T1000 (cell line): ENCODE measurements around the gene PSPN.

Experiments used
- DNase-seq: peaks from one replicate; lab custom pipeline; 2025; ENCODE audit warnings: mixed read lengths; lab: John Stamatoyannopoulos, UW

The PSPN gene

DNA sequence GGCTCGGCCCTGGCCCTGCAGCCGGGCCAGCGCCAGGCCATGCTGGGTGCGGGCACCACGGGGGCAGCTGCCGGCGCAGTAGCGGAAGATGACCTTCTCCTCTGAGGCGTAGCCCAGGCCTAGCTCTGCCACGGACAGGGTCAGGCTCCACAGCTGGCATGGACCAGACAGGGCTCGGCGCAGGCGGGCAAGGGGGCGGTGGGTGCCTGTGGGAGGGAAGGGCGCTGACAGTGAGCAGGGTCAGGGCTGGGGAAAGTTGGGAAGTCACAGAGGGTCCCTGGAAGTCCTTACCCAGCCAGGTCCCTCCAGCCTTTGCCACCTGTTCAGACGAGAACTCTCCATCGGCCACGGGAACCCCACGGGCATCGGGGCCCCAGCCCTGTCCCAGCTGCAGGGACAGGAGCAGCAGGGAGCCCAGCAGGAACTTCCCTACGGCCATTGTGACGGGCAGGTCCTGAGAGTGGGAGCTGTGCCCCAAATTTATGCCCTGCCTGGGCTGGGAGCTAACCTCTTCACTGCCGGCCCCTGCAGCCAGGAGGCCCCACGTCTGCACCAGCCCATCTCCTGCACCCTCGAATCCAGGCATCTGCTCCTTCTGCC is at the start of gene PSPN:
Gene PSPN, minus strand, starts transcription at position 523 of the 600 bp plus-strand sequence. Its CDS starts 84 bp downstream, at position 439.
- no peak for DNase-seq

DNA sequence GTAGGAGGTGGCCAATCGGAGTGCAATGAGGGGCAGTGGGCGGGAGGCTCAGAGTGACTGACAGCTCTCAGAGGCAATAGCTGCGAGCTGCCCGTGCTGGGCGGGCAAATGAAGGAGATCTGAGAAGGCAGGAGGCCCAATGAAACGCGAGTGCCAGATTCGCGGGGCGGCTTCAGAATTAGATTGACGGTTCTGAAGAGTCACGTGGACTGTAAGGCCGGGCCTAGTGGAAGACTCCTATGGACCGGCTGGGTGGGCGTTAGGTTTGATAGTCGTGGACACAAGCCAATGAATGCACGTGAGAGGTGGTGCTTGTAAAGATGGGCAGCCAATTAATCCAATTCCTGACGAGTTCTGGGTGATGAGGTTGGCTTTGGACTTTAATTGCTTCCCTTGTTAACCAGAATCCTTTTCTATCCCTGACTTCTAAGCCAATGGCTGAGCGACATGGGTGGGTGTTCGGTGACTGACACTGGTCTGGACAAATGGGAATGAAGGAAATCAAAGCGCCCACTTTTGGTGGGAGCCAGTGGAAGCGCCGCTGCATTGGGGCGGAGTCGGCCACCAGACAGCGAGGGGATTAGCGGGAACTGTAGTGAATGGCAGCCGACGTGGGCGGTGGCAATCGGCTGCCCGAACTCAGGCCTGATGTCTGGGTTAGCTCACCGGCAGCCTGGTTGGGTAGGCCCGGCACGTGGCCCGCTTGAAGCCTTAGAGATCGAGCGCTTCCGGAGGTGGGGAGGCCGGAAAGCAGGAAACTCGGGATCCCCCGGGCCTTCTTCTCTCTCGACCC is 49.4 kb upstream of the PSPN start:
- peak; percentile 98 for DNase-seq

DNA sequence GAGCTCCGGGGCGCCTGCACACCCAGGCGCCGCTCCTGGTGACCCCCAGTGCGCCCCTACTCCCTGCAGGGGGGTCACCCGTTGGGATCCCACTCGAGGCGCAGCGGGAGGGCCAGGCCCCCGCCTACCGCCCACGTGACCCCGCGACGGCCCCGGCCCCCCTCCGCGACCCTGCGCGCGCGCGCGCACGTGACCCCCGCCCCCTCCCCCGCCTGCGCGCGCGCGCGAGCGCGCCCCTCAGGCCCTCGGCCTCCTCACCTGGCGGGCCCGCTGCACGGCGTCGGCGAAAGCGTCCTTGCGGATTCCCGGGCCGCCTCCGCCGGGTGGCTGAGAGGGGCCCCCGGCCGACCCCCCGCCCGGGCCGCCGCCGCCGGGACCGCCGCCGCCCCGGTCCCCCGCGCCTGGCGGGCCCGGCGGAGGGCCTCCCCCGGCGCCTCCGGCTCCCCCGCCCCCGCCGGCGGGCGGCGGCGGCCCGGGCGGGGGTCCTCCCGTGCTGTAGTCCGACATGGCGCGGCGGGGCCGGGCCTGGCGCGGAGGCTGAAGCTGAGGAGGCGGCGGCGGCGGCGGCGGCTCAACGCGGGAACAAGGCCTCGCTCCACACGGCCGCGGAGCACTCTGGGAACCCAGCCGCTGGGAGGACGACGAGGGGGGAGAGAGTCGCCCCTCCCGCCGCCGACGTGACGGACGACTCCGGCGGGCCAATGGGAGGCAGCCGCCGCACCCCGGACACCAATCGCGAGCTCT is 48.6 kb upstream of the PSPN start, which contains the start of gene KHSRP:
Gene KHSRP, minus strand, starts transcription at position 617 of the 744 bp plus-strand sequence. Its CDS starts 110 bp downstream, at position 507.
- DNase-seq = no peak

- DNase-seq = no peak
Observed at GRCh38 chr19:6423499-6424194, 47.9 kb upstream of the PSPN start.

- DNase-seq = no peak
Observed at GRCh38 chr19:6421075-6422014, 45.6 kb upstream of the PSPN start.

- DNase-seq = no peak
Observed at GRCh38 chr19:6418562-6418932, 42.8 kb upstream of the PSPN start.

DNA sequence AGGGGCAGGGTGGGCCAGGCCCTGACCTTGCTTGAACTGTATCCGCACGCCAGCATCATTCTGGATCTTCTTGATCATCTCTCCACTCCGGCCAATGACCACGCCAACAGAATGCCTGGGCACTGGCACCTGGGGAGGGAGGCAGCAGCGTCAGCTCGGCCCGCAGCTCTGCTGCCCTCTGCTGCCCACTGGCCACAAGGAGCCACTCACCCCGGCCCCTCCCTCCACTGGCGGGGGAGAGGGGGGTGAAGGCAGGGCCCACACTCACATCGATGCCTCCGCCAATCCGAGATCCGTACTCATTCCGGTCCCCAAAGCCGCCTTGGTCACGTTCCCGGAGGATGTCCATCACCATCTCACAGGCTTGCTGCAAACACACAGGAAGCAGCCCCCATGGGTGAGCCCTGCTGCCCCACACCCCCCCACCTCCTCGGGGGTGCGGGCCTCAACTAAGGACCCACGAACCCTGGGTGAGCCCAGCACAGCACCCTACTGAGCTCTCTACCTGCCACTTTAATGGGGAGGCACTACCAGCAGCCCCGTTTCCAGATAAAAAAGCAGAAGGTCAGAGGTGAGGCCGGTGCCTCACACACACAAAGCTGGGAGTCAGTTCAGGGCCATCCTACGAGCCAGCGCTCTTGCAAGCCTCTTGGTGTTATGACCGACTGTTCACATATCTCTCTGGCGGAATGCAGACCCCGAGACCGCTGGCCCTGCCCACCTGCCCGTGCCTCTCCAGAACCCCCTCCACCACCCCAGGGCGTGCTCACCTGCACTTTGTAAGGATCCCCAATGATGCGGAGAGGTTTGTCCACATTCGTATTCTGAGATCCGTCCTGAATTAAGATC is 42.2 kb upstream of the PSPN start:
- no peak for DNase-seq

- DNase-seq = no peak
Observed at GRCh38 chr19:6416658-6417405, 41.1 kb upstream of the PSPN start.

GRCh38 chr19:6415591-6416190 is 40.0 kb upstream of the PSPN start:
- no peak for DNase-seq

DNA sequence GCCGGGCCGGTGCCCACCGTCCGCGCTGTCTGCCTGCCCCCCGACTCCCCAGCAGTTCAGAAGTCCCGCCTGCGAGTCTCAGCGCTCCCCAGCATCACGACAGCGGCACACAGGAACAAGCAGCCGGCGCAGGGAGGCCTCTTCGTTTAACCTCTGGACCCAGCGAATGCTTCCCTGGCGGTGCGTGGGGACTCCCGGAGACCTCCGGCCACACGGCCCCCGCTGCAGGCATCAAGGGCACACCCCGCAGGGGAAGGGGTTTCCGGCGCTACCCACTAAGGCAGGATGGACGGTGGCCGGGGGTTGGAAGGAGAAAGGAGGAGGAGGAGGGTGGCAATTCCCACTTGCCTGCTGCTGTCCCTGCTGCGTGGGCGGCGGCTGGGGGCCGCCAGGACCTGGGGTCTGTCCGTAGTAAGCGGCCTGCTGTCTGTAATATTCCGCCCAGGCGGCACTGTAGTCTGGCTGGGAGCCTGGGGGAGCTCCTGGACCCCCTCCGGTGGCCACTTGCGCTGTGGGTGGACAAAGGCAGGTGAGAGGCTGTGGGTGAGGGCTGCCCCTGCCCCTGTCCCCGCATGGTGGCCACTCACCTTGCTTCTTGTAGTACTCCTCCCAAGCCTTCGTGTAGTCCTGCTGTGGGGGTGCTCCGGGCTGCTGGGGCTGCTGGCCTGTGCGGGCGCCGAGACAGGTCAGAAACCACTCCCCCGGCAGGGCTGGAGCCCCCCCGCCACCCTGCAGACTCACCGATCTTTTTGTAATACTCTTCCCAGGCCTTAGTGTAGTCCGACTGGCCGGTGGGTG is 39.3 kb upstream of the PSPN start:
- no peak for DNase-seq

DNA sequence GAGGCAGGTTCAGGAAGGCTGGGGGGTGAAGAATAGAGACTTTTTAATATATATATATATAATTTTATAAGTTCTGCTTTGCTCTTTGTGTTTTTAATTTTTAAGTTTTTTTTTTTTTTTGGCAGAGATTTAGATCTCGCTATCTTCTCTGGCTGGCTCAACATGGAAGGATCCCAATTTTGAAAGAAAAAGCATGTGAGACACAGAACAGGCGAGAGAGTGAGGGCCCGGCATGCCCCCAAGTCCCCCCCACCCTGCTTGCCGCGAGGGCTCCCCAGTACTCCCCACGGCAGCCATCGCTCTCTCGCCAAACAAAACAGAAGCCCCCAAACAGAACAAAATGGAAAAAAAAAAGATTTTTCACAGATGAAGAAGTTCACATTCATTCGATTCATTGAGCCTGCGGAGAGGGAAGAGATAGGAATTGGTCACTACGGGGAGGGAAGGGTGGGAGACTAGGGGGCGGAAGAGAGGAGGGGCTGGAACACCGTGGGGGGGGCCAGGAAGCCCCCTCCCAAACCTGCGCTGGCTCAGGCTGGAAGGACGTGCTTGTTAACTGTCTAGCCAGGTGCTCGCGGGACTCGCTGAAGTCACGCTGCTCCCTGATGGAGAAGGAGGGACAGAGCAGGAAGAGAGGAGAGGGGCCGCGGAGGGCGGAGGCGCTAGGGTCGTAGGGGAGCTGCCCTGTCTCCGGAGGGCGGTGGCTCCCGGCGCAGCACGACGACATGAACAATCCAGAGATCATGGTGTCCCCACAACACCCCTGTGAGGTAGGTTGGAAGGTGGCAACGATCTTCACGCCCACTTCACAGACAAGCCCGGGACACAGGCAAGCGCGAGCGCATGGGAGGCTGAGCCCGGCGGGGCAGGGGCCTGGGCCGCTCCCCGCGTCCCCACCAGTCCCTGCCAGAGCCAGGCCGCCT is 38.2 kb upstream of the PSPN start:
- DNase-seq = no peak

GRCh38 chr19:6413291-6413690 is 37.6 kb upstream of the PSPN start:
- no peak for DNase-seq

DNA sequence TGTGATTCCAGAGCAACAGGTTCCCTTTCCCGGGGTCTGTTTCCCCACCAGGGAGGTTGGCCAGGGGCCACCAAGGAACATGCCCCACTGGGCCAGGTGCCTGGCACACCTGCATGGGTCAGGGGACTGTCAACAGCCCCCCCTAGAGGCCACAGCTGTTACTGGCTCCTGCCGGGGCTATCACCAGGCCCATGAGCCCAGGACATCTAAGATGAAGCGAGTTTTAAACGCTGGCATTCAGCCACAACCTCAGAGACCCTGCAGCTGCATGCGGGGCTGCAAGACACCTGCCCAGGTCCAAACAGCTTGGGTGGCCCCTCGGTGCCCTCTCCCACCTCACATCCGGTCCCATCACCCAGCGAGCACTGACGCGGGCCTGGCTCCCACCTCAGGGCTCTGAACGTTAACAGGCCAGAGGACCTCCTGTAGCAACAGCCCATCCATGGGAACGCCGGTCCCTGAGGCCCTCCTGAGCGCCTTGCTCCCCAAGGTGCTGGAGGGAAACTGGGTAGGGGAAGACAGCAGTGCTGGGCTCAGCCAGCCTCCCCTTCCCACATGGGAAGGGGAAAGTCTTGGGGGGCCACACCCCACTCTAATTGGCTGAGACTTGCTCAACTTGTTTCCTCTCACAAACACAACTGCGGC is 36.8 kb upstream of the PSPN start:
- DNase-seq = no peak

DNA sequence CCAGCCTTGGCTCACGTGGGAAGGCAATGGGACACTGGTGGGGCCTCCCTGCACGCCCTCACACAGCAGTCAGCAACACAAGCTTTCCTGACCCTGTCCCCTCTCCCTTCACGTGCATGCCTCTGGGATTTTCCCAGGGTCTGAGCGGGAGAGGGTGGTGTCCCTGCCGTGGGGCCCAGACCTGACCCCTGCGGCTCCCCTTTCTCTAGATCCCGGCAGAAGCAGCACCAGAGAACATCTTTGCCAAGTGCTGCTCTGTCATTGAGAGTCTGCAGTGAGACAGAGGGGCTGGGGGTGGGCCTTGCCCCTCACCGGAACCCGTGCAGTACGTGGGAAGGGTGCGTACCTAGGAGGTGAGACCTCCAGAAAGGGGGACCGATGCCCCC is 36.3 kb upstream of the PSPN start:
- no peak for DNase-seq

DNA sequence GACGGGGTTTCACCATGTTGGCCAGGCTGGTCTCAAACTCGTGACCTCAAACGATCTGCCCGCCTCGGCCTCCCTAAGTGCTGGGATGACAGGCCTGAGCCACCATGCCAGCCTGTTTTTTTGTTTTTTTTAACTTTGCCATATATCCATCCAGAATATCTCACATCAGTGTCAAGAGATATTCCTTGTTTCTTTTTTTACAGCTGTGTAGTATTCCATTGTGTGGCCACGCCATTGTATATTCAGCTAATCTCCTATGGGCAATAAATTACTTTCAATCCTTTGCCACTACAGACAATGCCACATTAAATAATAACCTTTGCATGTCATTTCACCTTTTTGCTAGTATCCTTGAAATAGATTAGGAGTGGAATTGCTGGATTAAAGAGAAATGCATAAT is 33.6 kb upstream of the PSPN start:
- no peak for DNase-seq

DNA sequence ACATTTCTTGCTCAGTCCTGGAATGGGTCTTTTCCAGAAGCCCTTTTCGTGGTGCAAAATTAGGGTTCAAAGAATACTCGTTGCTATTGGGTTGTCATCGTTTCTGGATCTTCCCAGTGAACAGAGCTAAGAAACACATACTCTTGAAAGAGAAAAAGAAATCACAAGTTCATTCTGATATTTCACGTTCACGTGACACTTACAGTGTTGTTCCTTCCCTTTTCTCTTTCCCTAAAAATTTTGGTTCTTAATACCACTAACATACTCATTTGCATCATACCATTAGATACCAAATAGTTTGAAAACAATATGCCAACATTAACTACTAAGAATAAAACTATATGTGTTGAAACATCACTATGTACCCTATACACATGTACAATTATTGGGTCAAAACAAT is 30.7 kb upstream of the PSPN start:
- DNase-seq = no peak
